Esophagus muscularis mucosa (tissue), 3 donors: ENCODE measurements around the gene NTRK2.
"Not testable (repeated sequence)": the region's sequence is repeated elsewhere in the genome, so short reads cannot be mapped to it uniquely, and the experiment has no call there.

ENCODE experiments used
- CTCF ChIP-seq, 3 experiments: fragments of 200-600 bp in 2 of 3; fragments of 450-650 bp in 1 of 3; sonication (generic) in 2 of 3; IDR thresholded peaks; one replicate each; pipeline ENCODE4 v1.5.1; 2017 to 2019; ENCODE audit warnings: antibody characterized with exemption in 3 of 3, mild to moderate bottlenecking in 2 of 3, moderate library complexity in 1 of 3
- POLR2A ChIP-seq: fragments of 450-650 bp; IDR thresholded peaks from one replicate; pipeline ENCODE4 v1.6.1; 2017; ENCODE audit warnings: antibody characterized with exemption, moderate library complexity, mild to moderate bottlenecking, low read depth
- POLR2AphosphoS5 ChIP-seq, 2 donors: sonication (generic); formaldehyde crosslinking; IDR thresholded peaks; one replicate each; pipeline ENCODE4 v1.6.1; 2017; ENCODE audit warnings: antibody characterized with exemption in 2 of 2

- TF ChIP-seq POLR2A; CTCF (IDR thresholded peaks at IDR 0.05); POLR2AphosphoS5 (IDR thresholded peaks at IDR 0.05): not testable (repeated sequence)
Measured at GRCh38 chr9:85069421-85069820, 399.9 kb downstream of the NTRK2 start.
